Measurements from ENCODE around the gene ZNF280A.

Gene ZNF280A

GRCh38 chr22:22520020-22520656 lies at the start of gene ZNF280A:
Gene ZNF280A (minus strand): TSS chr22:22520270. CDS start chr22:22515630, 4,640 bp downstream.
- peak; percentile 54 to 59 for DNase-seq (ENCODE audit: low read depth in 2 of 2)
- peak within 1 kb of the TSS in 1 of 2 donors; percentile 21 for H3K4me3 ChIP-seq (replicated peaks in 1 of 2; ENCODE audit: low read depth in 2 of 2, low read length in 2 of 2)
- peak; percentile 27 for TF ChIP-seq CTCF (IDR thresholded peaks at IDR 0.05; ENCODE audit: low read depth, low read length)

GRCh38 chr22:22569218-22569617 lies 49.1 kb upstream of the ZNF280A start:
- DNase-seq (ENCODE audit: low read depth in 2 of 2), result no peak
- H3K4me3 ChIP-seq (replicated peaks in 1 of 2; ENCODE audit: low read depth in 2 of 2, low read length in 2 of 2), result no peak overlapping the region
- no peak for TF ChIP-seq CTCF (IDR thresholded peaks at IDR 0.05; ENCODE audit: low read depth, low read length)

- no peak overlapping the region for H3K4me3 ChIP-seq (replicated peaks in 1 of 2; ENCODE audit: low read depth in 2 of 2, low read length in 2 of 2)
- peak; percentile 41 to 67 for DNase-seq (ENCODE audit: low read depth in 2 of 2)
- TF ChIP-seq CTCF (IDR thresholded peaks at IDR 0.05; ENCODE audit: low read depth, low read length), result no peak
These were observed 45.9 kb upstream of the ZNF280A start for GRCh38 chr22:22565981-22566380.

- DNase-seq (ENCODE audit: low read depth in 2 of 2), result peak; percentile 27 to 61
- no peak within 1 kb of the TSS for H3K4me3 ChIP-seq (replicated peaks in 1 of 2; ENCODE audit: low read depth in 2 of 2, low read length in 2 of 2)
- TF ChIP-seq CTCF (IDR thresholded peaks at IDR 0.05; ENCODE audit: low read depth, low read length), result peak; percentile 80
These were observed 39.0 kb upstream of the ZNF280A start, which contains the start of gene PRAME for GRCh38 chr22:22558972-22559603. Gene PRAME (minus strand): TSS chr22:22559265. CDS start chr22:22556832, 2,433 bp downstream.

GRCh38 chr22:22558071-22558971 lies 38.3 kb upstream of the ZNF280A start:
- no peak overlapping the region for H3K4me3 ChIP-seq (replicated peaks in 1 of 2; ENCODE audit: low read depth in 2 of 2, low read length in 2 of 2)
- DNase-seq (ENCODE audit: low read depth in 2 of 2), result no peak
- TF ChIP-seq CTCF (IDR thresholded peaks at IDR 0.05; ENCODE audit: low read depth, low read length), result no peak

- TF ChIP-seq CTCF (IDR thresholded peaks at IDR 0.05; ENCODE audit: low read depth, low read length), result no peak
- no peak overlapping the region for H3K4me3 ChIP-seq (replicated peaks in 1 of 2; ENCODE audit: low read depth in 2 of 2, low read length in 2 of 2)
- DNase-seq (ENCODE audit: low read depth in 2 of 2), result no peak
These were observed 37.2 kb upstream of the ZNF280A start for GRCh38 chr22:22556995-22557925.
